DND-41 (cell line): Measurements from ENCODE around the gene UTF1.

Source experiments
- EZH2 ChIP-seq: IDR thresholded peaks from 3 replicates; pipeline ENCODE4 v1.6.1; 2012; ENCODE audit warnings: borderline replicate concordance, low read depth, mild to moderate bottlenecking, moderate library complexity, low read length, inconsistent platforms; ENCODE audit not compliant: severe bottlenecking
- TF ChIP-seq, protein P1 (sequence below): IDR thresholded peaks from 2 replicates; pipeline ENCODE4 v1.5.1; 2012; ENCODE audit warnings: borderline replicate concordance, low read length, moderate library complexity, mild to moderate bottlenecking; ENCODE audit not compliant: poor library complexity, severe bottlenecking; ENCODE audit errors: extremely low read depth

DNA sequence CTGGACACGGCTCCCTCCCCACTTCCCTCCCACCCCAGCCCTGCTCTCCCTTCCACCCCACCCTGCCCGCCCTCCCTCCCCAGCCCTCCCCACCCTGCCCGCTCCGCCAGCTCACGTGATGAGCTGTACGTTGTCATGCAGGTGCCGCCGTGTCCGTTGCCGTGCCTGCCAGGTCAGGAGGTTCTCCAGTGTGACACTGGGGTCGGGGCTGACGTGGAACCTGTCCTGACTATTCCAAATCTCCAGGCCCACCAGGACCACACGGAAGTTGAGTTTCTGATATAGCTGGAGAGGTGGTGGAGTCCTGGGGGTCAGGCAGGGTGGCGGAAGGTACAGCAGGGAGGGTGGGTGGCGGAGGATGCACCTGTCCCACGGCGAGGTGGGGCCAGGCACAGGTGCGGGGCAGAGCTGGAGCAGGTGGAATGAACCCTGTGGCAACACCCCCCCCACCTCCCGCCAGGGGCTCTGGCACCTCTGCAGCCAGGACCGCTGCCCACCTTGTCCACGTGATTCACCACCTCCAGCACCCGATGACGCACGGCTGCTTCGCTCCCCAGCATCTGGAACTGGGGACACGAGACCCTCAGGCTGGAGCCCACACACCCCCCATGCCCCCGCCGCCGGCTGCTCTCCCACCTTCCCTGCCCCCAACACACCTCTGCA is 42.4 kb downstream of the UTF1 start:
- TF ChIP-seq, protein P1, sequence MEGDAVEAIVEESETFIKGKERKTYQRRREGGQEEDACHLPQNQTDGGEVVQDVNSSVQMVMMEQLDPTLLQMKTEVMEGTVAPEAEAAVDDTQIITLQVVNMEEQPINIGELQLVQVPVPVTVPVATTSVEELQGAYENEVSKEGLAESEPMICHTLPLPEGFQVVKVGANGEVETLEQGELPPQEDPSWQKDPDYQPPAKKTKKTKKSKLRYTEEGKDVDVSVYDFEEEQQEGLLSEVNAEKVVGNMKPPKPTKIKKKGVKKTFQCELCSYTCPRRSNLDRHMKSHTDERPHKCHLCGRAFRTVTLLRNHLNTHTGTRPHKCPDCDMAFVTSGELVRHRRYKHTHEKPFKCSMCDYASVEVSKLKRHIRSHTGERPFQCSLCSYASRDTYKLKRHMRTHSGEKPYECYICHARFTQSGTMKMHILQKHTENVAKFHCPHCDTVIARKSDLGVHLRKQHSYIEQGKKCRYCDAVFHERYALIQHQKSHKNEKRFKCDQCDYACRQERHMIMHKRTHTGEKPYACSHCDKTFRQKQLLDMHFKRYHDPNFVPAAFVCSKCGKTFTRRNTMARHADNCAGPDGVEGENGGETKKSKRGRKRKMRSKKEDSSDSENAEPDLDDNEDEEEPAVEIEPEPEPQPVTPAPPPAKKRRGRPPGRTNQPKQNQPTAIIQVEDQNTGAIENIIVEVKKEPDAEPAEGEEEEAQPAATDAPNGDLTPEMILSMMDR = no peak
- TF ChIP-seq EZH2 = no peak
